ENCODE data around the gene PGAP1. TPM values are rescaled to one million over a fixed set of nuclear protein-coding genes. Genes with fewer than 3 reads are reported as not detected.

The PGAP1 gene
- total RNA-seq, 1 experiment from 2014 or later = 21.0 TPM

GRCh38 chr2:196955036-196955435 is 28.5 kb upstream of the PGAP1 start:
- no peak overlapping the region for H3K9ac ChIP-seq (ENCODE audit: extremely low read depth, insufficient read length, low read length)
- no peaks in the 10 kb centered on the region for H3K36me3 Mint-ChIP-seq (ENCODE audit: insufficient read depth in 1 of 3, low read depth in 3 of 3)
- no peaks in the 10 kb centered on the region for H3K79me1 ChIP-seq (ENCODE audit: insufficient read depth, low read depth, low read length, poor library complexity, severe bottlenecking)
- H2BK20ac ChIP-seq (ENCODE audit: low read depth, low read length, poor library complexity, severe bottlenecking) = no peak overlapping the region
- no peaks in the 10 kb centered on the region for H3K9me3 ChIP-seq (ENCODE audit: control insufficient read depth, low read depth, low read length)
- H3K4me1 ChIP-seq (ENCODE audit: insufficient read depth, low read length) = peaks cover 4% of the 10 kb centered on the region; the same call in 1 of the 2 replicates
- H3K18ac ChIP-seq (ENCODE audit: insufficient read length, low read depth, low read length) = no peak overlapping the region
- no CpG with 5 or more reads among the region's 3 CpGs for WGBS (ENCODE audit: extremely low coverage, insufficient read length, low lambda C conversion rate)
- H3K56ac ChIP-seq (ENCODE audit: insufficient read length, low read depth, low read length) = no peak overlapping the region
- H3K4me2 ChIP-seq (ENCODE audit: insufficient read depth, insufficient read length, low read length) = no peak overlapping the region
- no peak overlapping the region for H4K91ac ChIP-seq (ENCODE audit: insufficient read length, low read depth, low read length)
- no peak overlapping the region for H3T11ph ChIP-seq (ENCODE audit: low read length)
- no peak overlapping the region for H3K4ac ChIP-seq (ENCODE audit: low read depth, low read length)
- no peaks in the 10 kb centered on the region for H3K27me3 Mint-ChIP-seq (ENCODE audit: low read depth)
- TF ChIP-seq CTCF (conservative IDR thresholded peaks at IDR 0.05) = no peak
- H3K27ac Mint-ChIP-seq = peak overlapping the region in 1 of 3 experiments; percentile 77; a peak in 2 of 7 replicates
- H4K20me1 ChIP-seq (ENCODE audit: control insufficient read depth, insufficient read depth, insufficient read length) = no peaks in the 10 kb centered on the region
- H2BK12ac ChIP-seq (ENCODE audit: insufficient read length, low read depth, low read length) = no peak overlapping the region
- no peaks in the 10 kb centered on the region for H3K9me3 Mint-ChIP-seq
- H2BK120ac ChIP-seq (ENCODE audit: low read depth, low read length, poor library complexity, severe bottlenecking) = no peak overlapping the region
- H3K27me3 ChIP-seq (ENCODE audit: insufficient read depth, low read length) = no peaks in the 10 kb centered on the region
- H3K23ac ChIP-seq (ENCODE audit: insufficient read length, low read depth, low read length) = no peak overlapping the region
- H3K14ac ChIP-seq (ENCODE audit: insufficient read depth, low read length) = no peak overlapping the region
- H3K4me3 Mint-ChIP-seq = no peak overlapping the region
- no peaks in the 10 kb centered on the region for H3K23me2 ChIP-seq (ENCODE audit: insufficient read length, low read depth, low read length, poor library complexity, severe bottlenecking)
- H4K5ac ChIP-seq (ENCODE audit: insufficient read length, low read depth, low read length) = no peak overlapping the region
- no peaks in the 10 kb centered on the region for H3K79me2 ChIP-seq (ENCODE audit: insufficient read depth, low read length)
- H3K4me1 Mint-ChIP-seq = peaks cover 38 to 42% of the 10 kb centered on the region in 2 experiments
- H2BK15ac ChIP-seq (ENCODE audit: low read depth, low read length) = no peak overlapping the region
- H4K8ac ChIP-seq (replicated peaks; ENCODE audit: insufficient read length, low read depth, low read length) = no peak overlapping the region
- H3K27ac ChIP-seq (ENCODE audit: insufficient read length, low read depth, low read length) = no peak overlapping the region
- no peak overlapping the region for H2AK5ac ChIP-seq (ENCODE audit: insufficient read length, low read length)
- DNase-seq = no peak
- no peak overlapping the region for H2AFZ ChIP-seq (ENCODE audit: low read length)
- H2BK5ac ChIP-seq (ENCODE audit: insufficient read length, low read length) = no peak overlapping the region
